Pancreas (tissue), 10 donors: Measurements from ENCODE around the gene XIRP2. TPM values are rescaled to one million over a fixed set of nuclear protein-coding genes. Genes with fewer than 3 reads are reported as not detected.

Experiments
- ATAC-seq, 4 donors: fragments of 200-7000 bp; cut with Tn5 transposase; one replicate each; pipeline versions ENCODE4 v1.8.0 to v1.9.1; 2020; ENCODE audit warnings: mild to moderate bottlenecking in 4 of 4, moderate library complexity in 4 of 4
- DNase-seq, 6 donors: peaks; one replicate each; pipeline ENCODE4 v3.0.0-alpha.2; 2020
- FAIRE-seq: peaks from 2 replicates; lab custom pipeline; 2012; peaks lifted over from hg19 to GRCh38; lab: Jason Lieb, UNC
- H3K27ac ChIP-seq, 4 donors: fragments of 200-600 bp; sonication (generic); 1 replicate in 3 of 4; 2 replicates in 1 of 4; pipeline versions ENCODE4 v1.5.0 to v1.8.0; 2020
- H3K27me3 ChIP-seq, 4 donors: fragments of 200-600 bp; one replicate each; pipeline ENCODE4 v1.8.0; 2021
- H3K36me3 ChIP-seq, 3 donors: fragments of 200-600 bp; sonication (generic) in 1 of 3; one replicate each; pipeline versions ENCODE4 v1.5.0 to v1.8.0; 2020 to 2021
- H3K4me1 ChIP-seq, 3 donors: fragments of 200-600 bp; one replicate each; pipeline ENCODE4 v1.8.0; 2021
- H3K4me3 ChIP-seq, 4 donors: fragments of 200-600 bp; sonication (generic) in 2 of 4; one replicate each; pipeline versions ENCODE4 v1.5.0 to v1.8.0; 2020 to 2021
- H3K9me3 ChIP-seq, 4 donors: fragments of 200-600 bp; one replicate each; pipeline ENCODE4 v1.8.0; 2021
- WGBS, 2 donors: extraction: QIAGEN DNeasy Blood & Tissue Kit; methylation state at CpG; one replicate each; pipeline ENCODE4 v1.1.7; 2013; 5-methylcytosine and 5-hydroxymethylcytosine counted together
- intact Hi-C, 3 donors: fragments of 100-400 bp; cut with DNase I; formaldehyde crosslinking; loops; one replicate each; pipeline versions ENCODE4 v1.11.1 to v1.14.2; 2022
- polyA plus RNA-seq, 2 donors: library from polyadenylated mRNA; stranded (reverse); fragments of 200-250 nt; gene quantifications; one replicate each; pipeline ENCODE4 v1.2.3, GENCODE V29; 2013
- total RNA-seq, 6 donors: library from RNA; stranded (reverse); fragmentation: NEBNext Ultra II Directional in 4 of 6; extraction: Animal tissue kit (Norgen Biotek cat#: 25700) in 4 of 6; gene quantifications; one replicate each; pipeline versions ENCODE4 v1.2.1 to v1.2.4, GENCODE V29; 2021 to 2023
- TF ChIP-seq, protein P1 (sequence below), 4 donors: fragments of 200-600 bp; sonication (generic) in 3 of 4; IDR thresholded peaks; one replicate each; pipeline versions ENCODE4 v1.5.0 to v1.8.0; 2021; ENCODE audit warnings: antibody characterized with exemption in 4 of 4
- donor health status: healthy with polysubstance abuse.
- donor health status: DM: no; HTN: no; CAD: no; lungs with moderate emphysema.
- donor health status: DM: no; HTN: no; CAD: no.
- donor health status: control.
- donor health status: control.
- donor health status: Bipolar disorder and iron deficiency.
- donor health status: DM: yes; HTN: yes; CAD: no.
- donor health status: DM: no; HTN: no; CAD: no.
- donor health status: DM: no; HTN: no; CAD: no.
- donor health status: DM: yes; HTN: yes; CAD: no.

Gene XIRP2
- total and polyA plus RNA-seq, 8 donors: 0.08 to 0.35 (median 0.28) TPM; not detected in 5

- Histone ChIP-seq H3K9me3 (no peaks in the 10 kb centered on the region), H3K4me3 (no peak overlapping the region), H3K27ac (no peak overlapping the region), H3K27me3 (no peaks in the 10 kb centered on the region), H3K4me1 (no peaks in the 10 kb centered on the region), H3K36me3 (no peaks in the 10 kb centered on the region)
- intact Hi-C loops: no loop called here
- WGBS, 2 donors: 75 to 86% methylated on average over 4 of the region's 4 CpGs
- FAIRE-seq (no peak), ATAC-seq (no peak), DNase-seq (no peak)
- TF ChIP-seq, protein P1, sequence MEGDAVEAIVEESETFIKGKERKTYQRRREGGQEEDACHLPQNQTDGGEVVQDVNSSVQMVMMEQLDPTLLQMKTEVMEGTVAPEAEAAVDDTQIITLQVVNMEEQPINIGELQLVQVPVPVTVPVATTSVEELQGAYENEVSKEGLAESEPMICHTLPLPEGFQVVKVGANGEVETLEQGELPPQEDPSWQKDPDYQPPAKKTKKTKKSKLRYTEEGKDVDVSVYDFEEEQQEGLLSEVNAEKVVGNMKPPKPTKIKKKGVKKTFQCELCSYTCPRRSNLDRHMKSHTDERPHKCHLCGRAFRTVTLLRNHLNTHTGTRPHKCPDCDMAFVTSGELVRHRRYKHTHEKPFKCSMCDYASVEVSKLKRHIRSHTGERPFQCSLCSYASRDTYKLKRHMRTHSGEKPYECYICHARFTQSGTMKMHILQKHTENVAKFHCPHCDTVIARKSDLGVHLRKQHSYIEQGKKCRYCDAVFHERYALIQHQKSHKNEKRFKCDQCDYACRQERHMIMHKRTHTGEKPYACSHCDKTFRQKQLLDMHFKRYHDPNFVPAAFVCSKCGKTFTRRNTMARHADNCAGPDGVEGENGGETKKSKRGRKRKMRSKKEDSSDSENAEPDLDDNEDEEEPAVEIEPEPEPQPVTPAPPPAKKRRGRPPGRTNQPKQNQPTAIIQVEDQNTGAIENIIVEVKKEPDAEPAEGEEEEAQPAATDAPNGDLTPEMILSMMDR (IDR thresholded peaks at IDR 0.05): no peak
Measured at GRCh38 chr2:167249197-167249596, 360.9 kb downstream of the XIRP2 start.

DNA sequence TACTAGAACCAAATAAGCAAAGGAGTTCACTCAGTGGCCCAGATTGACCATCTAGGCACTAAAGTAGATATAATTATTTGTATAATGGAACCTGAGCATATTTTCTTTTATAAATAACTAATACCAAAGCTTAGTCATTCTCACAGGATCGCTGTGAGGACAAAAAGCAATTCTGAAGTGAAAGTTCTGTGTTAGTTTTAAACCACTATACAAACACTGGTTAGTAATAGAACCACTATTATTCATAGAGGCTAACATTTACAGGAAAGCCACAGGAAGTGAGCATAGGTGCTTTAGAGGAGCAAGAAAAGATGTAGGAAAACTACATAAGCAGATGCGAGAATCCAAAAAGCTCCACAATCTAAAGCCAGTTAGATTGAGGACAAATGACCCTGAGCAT lies 364.7 kb downstream of the XIRP2 start:
- Histone ChIP-seq H3K4me3 (no peak overlapping the region), H3K4me1 (no peaks in the 10 kb centered on the region), H3K36me3 (no peaks in the 10 kb centered on the region), H3K27ac (no peak overlapping the region), H3K27me3 (no peaks in the 10 kb centered on the region), H3K9me3 (no peaks in the 10 kb centered on the region)
- TF ChIP-seq, protein P1 (IDR thresholded peaks at IDR 0.05): no peak
- DNase-seq (no peak), FAIRE-seq (no peak), ATAC-seq (peak in 2 of 4 donors; percentile 57 to 58)
- intact Hi-C loops: no loop called here
- WGBS, 2 donors: 62 to 70% methylated on average over 2 of the region's 2 CpGs

DNA sequence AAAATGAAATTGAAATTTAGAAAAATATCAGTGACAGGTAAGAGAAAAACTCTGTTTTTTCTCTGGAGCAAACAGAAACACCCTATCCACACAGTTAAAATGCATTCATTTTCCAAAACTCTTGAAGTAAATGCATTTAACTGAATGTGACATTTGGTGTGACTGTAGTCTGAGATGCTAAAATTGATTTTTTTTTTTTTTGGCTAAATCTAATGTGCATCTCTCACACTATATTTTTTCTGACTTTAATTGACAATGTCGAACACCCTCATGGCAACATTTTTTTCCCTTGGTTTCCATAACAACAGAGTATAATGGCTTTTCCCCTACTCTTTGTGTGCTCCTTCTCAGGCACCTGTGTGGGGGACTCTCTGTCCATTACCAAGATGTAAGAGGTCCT lies 366.4 kb downstream of the XIRP2 start:
- Histone ChIP-seq H3K9me3 (no peaks in the 10 kb centered on the region), H3K27ac (no peak overlapping the region), H3K27me3 (no peaks in the 10 kb centered on the region), H3K4me3 (no peak overlapping the region), H3K36me3 (no peaks in the 10 kb centered on the region), H3K4me1 (no peaks in the 10 kb centered on the region)
- FAIRE-seq: no peak
- no peak for DNase-seq
- no peak for ATAC-seq
- WGBS, 2 donors: 83 to 91% methylated on average over 1 of the region's 1 CpG
- intact Hi-C loops: no loop called here
- TF ChIP-seq, protein P1 (IDR thresholded peaks at IDR 0.05): no peak

DNA sequence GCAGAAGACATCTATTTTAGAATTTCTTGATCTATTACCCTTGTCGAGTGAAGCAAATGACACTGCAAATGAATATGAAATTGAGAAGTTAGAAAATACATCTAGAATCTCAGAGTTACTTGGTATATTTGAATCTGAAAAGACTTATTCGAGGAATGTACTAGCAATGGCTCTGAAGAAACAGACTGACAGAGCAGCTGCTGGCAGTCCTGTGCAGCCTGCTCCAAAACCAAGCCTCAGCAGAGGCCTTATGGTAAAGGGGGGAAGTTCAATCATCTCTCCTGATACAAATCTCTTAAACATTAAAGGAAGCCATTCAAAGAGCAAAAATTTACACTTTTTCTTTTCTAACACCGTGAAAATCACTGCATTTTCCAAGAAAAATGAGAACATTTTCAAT lies 370.4 kb downstream of the XIRP2 start:
- Histone ChIP-seq H3K36me3 (no peaks in the 10 kb centered on the region), H3K27ac (no peak overlapping the region)

GRCh38 chr2:167264380-167264779 lies 376.1 kb downstream of the XIRP2 start:
- H3K36me3 ChIP-seq: no peaks in the 10 kb centered on the region
- no peak overlapping the region for H3K4me3 ChIP-seq
- FAIRE-seq: no peak
- no peaks in the 10 kb centered on the region for H3K9me3 ChIP-seq
- WGBS, 2 donors: 72 to 81% methylated on average over 5 of the region's 5 CpGs
- peak in 2 of 4 donors; percentile 52 to 70 for ATAC-seq
- peak in 1 of 6 donors; percentile 18 for DNase-seq
- no peaks in the 10 kb centered on the region for H3K27me3 ChIP-seq
- intact Hi-C loops: no loop called here
- no peak overlapping the region for H3K27ac ChIP-seq
- TF ChIP-seq, protein P1 (IDR thresholded peaks at IDR 0.05): no peak
- no peaks in the 10 kb centered on the region for H3K4me1 ChIP-seq

More for the DNA sequence above, 370.4 kb downstream of the XIRP2 start:
- intact Hi-C loops: no loop called here
- DNase-seq (no peak), ATAC-seq (no peak), FAIRE-seq (no peak)
- Histone ChIP-seq H3K27me3 (no peaks in the 10 kb centered on the region), H3K4me1 (no peaks in the 10 kb centered on the region), H3K9me3 (no peaks in the 10 kb centered on the region), H3K4me3 (no peak overlapping the region)
- TF ChIP-seq, protein P1 (IDR thresholded peaks at IDR 0.05): no peak
- WGBS, 2 donors: 80 to 81% methylated on average over 3 of the region's 3 CpGs
